GM12892 (cell line): ENCODE measurements around the gene BCKDHB.

Source experiments
- POLR2A ChIP-seq: IDR thresholded peaks from 2 replicates; pipeline ENCODE4 v1.6.1; 2011; ENCODE audit warnings: low read depth, low read length, control low read depth
- POLR2AphosphoS5 ChIP-seq: IDR thresholded peaks from 2 replicates; pipeline ENCODE4 v1.6.1; 2011; ENCODE audit warnings: low read depth, low read length, control low read depth
- TAF1 ChIP-seq: IDR thresholded peaks from 2 replicates; pipeline ENCODE4 v1.6.1; 2011; ENCODE audit warnings: low read depth, mild to moderate bottlenecking, control low read depth, low read length, borderline replicate concordance

- no peak for TF ChIP-seq POLR2A
- TF ChIP-seq TAF1: no peak
- TF ChIP-seq POLR2AphosphoS5: no peak
Observed at GRCh38 chr6:80330961-80331360, 224.5 kb downstream of the BCKDHB start.
